CD4-positive, alpha-beta T cell treated with Interleukin-4 for 1 hour (primary cell): ENCODE measurements around the gene SEC16A.

Experiments
- DNase-seq, 2 donors: peaks; one replicate each; pipeline ENCODE4 v3.0.0-alpha.2; 2020 to 2022

Gene SEC16A

DNA sequence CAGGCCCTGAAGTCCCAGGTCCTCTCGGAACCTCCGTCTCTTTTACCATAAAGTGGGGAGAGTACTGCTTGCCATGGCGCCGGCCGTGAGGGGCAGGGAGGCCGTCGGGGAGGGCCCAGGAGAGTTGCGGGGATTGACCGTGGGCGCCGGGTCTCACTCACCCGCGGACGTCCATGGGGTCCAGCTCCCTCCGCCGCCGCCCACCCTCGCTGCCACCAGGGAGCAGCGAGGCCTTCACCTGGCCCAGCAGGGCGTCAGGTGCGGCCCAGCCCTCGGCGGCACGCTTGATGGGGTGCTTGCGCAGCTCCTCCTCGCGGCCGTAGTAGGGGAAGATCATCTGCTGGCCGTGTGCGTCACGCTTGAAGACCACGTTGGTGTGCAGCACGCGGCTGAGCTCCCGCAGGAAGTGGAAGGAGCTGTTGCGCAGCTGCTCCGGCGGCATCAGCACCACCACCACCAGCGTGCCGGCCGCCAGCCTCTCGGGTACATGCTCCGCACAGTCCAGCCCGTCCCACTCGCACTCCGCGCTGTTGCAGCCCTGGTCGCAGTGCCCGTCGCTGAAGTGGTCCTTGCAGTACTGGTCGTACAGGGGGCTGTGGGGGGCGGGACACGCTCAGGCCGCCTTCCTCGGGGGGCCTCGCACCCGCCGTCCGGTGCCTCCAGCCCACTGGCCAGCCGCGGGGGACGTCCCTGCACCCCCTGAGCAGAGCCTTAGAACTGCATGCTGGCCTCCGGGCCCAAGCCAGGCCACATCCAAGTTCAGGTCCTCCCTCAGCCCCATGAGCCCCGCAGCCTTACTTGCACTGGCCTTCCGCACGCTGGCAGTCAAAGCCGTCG is 21.9 kb upstream of the SEC16A start:
- DNase-seq = no peak

GRCh38 chr9:136502940-136503550 is 20.2 kb upstream of the SEC16A start:
- no peak for DNase-seq

DNA sequence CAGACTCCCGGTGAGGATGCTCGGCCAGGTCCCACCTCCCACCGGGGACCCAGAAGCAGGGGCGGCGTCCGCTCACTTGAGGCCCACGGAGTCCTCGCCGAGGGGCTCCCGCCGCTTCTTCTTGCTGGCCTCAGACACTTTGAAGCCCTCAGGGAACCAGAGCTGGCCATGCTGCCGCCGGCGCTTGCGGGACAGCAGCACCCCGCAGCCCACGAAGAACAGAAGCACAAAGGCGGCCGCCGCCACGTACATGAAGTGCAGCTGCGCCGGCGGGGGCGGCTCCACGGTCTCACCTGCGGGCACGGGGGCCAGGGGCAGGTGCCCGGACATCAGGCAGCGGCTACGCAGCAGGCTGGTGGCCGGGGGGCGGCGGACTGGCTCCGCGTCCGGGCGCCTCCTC is 19.4 kb upstream of the SEC16A start:
- DNase-seq = no peak

DNA sequence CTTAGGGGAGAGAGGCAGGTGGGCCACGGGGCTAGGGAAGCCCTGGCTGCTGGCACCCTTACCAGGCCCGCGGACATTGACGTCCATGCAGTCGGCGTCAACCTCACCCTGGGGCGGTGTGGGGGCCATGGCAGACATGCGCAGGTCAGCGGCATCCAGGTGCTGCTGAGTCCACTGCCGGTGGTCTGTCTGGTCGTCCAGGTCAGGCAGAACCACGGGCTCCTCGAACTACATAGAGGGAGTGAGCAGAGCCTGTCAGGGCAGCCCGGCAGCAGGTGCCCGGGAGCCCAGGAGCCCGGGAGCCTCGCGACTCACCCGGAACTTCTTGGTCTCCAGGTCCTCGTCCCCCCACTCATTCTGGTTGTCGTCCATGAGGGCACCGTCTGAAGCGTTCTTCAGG is 18.8 kb upstream of the SEC16A start:
- no peak for DNase-seq

DNA sequence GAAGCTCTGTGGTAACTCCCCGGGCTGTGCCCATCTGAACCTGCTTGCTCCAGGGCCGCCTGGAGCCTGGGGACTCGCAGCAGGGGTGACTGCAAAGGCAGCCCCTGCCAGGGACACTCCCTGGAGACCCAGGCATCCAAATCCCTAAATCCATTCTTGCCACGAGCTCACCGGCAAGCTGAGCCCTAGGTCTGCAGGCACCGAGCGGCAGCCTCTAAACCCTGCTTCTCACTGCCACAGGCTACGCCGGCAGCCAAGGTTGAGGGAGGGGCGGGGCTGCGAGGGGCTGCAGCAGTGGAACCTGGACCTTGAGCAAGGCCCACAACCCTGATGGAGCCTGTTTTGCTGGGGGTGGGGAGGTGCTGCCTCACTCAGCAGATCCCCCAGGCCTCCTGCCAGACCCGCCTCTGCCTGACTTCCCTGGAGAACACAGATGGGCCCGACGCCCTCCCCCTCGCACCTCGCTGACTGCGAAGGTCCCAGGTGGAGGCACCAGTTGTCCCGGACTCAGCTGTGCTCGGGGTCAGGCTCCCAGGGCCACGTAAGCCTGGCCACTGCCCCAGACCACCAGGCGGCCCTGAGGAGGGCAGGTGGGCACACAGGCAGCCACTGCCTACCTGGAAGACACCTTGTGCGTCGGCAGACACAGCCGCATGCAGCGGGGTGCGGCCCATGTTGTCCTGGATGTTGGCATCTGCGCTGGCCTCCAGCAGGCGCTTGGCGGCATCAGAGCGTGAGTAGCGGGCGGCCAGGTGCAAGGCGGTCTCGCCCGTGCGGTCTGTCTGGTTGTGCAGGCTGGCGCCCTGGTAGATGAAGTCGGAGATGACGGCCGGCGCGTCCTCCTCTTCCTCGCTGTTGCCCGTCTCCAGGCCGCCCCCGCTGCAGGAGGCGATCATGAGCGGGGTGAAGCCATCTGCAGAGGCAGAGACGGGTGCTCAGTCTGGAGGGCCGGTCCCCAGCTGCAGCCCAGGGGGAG is 17.4 kb upstream of the SEC16A start:
- no peak for DNase-seq

GRCh38 chr9:136499071-136499934 is 16.5 kb upstream of the SEC16A start:
- DNase-seq = no peak

GRCh38 chr9:136497916-136498695 is 15.3 kb upstream of the SEC16A start:
- DNase-seq = no peak

DNA sequence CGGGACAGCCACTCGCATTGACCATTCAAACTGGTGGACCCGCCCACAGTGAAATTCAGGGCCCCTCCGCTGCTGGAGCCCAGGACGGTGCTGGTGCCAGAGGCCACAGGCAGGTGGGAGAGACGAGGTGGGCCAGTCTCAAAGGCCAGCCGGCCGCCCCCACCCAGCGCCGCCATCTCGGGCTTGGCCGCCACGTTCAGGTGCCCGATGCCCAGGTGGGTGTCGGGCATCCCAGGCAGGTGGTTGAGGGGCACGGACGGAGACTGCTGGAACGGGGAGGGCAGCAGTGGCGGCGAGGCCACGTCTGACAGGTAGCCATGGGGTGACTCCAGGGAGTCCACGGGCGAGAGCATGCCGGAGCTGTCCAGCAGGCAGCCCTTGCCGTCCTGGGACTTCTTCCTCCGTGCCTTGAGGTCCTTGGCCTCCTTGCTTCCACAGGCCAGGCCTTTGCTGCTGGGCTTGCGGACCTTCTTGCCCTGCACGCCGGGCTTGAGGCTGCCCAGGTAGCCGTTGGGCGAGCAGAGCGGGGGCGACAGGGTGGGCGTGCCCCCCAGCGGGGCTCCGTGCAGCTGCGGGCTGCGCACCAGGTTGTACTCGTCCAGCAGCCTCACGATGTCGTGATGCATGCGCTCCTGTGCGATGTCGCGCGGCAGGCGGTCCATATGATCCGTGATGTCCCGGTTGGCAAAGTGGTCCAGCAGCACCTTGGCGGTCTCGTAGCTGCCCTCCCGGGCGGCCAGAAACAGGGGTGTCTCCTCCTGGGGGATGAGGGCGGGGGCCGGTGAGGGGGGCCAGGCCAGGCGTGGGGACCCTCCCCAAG is 14.2 kb upstream of the SEC16A start:
- no peak for DNase-seq

DNA sequence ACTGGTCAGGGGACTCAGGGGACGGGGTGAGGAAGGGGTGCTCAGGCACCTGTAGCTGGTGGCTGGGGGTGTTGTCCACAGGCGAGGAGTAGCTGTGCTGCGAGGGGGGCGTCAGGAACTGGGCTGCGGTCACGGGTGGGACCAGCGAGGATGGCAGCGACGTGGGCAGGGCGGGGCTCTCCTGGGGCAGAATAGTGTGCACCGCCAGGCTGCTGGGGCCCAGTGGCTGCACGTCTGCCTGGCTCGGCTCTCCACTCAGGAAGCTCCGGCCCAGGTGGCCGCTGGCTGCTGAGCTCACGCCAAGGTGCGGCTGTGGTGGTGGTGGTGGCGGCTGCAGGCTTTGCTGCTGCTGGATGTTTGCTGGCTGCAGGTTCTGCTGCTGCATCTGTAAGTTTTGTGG is 13.3 kb upstream of the SEC16A start:
- DNase-seq = no peak

DNA sequence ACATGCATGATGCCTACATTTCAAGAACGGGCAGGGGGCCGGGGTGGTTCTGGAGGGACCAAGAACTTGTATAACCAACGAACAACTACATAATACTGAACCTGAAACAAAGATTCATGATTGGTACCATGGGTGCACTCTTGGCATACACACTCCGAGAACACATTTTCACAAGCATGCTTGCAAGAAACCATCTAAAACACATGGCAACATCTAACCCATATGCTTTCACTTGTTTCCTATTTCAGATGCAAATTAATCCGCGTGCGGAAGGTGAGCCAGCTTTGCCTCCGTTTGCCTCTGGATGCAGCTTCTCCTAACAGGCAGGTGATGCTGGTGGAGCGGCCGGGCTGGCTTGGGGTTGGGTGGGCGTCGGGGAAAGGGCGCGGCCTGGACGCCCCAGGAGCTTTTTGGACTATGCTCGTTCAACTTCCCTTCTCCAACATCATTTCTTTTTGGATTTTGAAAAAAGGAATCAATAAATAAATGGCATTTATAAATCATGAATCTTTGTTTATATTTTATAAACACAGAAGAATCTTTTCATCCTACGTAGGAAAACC is 12.5 kb upstream of the SEC16A start:
- DNase-seq = no peak

GRCh38 chr9:136494531-136495215 is 11.8 kb upstream of the SEC16A start:
- DNase-seq = no peak

DNA sequence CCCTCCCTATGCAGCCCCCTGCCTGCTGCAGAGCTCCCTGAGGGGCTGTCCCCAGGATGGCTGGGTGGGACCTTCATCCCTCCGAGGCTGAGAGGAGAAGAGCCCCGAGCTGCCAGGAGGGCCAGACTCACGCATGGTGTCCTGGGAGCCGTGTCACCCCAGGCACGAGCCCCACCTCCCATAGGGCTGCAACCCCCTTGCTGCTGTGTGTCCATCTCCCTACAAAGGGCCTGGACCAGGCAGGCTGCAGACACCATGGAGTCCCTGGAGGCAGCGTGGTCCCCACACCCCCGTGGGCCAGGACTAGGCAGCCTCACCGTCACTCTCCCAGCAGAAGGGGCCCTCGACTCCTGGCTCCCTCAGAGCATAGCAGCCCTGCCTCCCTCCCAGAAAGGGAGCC is 11.2 kb upstream of the SEC16A start:
- no peak for DNase-seq

DNA sequence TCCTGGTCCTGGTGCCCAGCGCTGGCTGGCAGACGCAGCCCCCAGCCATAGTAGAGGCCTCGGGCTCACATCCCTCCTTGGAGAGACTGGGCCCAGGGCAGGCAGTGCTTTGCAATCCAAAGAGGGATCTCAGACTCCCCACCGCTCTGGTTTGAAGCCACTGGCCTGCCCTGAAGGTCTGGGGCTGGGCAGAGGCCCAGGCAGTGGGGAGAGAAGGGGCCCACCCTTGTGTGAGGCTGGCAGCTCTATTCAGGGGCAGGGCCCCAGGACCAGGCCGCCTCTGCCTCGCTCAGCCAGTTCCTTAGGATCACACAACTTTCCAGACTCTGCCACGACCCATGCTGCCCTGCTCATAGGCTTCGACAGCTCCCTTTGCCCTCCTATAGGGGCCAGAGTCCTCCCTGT is 10.7 kb upstream of the SEC16A start:
- DNase-seq = no peak

GRCh38 chr9:136492978-136493522 is 10.2 kb upstream of the SEC16A start:
- no peak for DNase-seq

DNA sequence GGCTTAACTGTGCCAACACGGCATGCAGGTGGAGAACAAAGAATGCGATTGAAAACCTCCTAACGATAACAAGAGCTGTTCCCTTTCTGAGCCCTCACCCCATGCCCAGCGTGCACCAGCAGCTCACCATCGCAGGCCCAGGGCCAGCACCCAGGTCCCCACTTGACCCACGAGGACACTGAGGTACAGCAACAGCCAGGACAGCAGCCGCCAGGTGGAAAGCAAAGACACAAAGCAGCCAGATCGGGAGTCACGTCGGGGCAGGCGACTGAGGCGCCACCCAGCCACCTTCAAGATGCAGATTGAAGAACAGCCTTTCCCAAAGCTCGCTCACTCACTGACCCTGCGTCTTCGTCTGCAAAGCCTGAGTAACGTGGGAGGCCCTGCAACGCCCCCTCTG is 6.9 kb upstream of the SEC16A start:
- no peak for DNase-seq

- DNase-seq = peak; percentile 73 to 76
These were observed 5.7 kb upstream of the SEC16A start for GRCh38 chr9:136488247-136489214.

DNA sequence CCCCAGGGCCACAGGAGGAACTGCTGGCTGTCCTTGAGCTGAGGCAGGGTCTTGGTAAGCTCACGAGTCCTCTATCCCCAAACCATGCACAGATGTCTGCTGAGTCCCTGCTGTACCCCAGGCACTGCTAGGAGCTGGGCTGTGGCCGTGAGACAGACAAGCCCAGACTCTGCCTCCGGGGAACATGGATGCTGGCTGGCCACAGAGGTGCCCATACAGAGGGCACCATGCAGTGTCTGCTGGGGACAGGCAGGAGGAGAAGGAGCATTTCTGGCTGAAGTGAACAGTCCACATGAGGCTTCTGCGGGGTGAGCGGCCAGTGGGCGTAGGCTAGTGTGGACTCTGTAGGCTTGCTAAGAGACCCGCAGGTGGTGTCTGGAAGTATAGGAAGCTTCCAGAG is 4.8 kb upstream of the SEC16A start:
- no peak for DNase-seq
